ENCODE results near the gene LENG9.

The LENG9 gene

GRCh38 chr19:54430306-54431254 lies 33.0 kb downstream of the LENG9 start:
- FAIRE-seq (no peak), DNase-seq (ENCODE audit: insufficient read length, low spot score) (no peak)
- TF ChIP-seq PAX5 (IDR thresholded peaks at IDR 0.05; ENCODE audit: insufficient read depth, low read length, severe bottlenecking) (no peak), POU2F2 (IDR thresholded peaks at IDR 0.05; ENCODE audit: low read depth, low read length) (no peak), SPI1 (IDR thresholded peaks at IDR 0.05; ENCODE audit: low read depth, low read length) (no peak)

GRCh38 chr19:54429545-54430227 lies 33.9 kb downstream of the LENG9 start:
- FAIRE-seq (no peak), DNase-seq (ENCODE audit: insufficient read length, low spot score) (no peak)
- TF ChIP-seq POU2F2 (IDR thresholded peaks at IDR 0.05; ENCODE audit: low read depth, low read length) (no peak), POLR2AphosphoS5 (IDR thresholded peaks at IDR 0.05; ENCODE audit: low read depth, low read length) (no peak), PAX5 (IDR thresholded peaks at IDR 0.05; ENCODE audit: insufficient read depth, low read length, severe bottlenecking) (no peak), POLR2A (IDR thresholded peaks at IDR 0.05; ENCODE audit: low read depth, low read length) (no peak), TAF1 (IDR thresholded peaks at IDR 0.05; ENCODE audit: low read depth, low read length) (no peak), SPI1 (IDR thresholded peaks at IDR 0.05; ENCODE audit: low read depth, low read length) (no peak)

GRCh38 chr19:54429176-54429495 lies 34.4 kb downstream of the LENG9 start:
- no peak for FAIRE-seq
- no peak for DNase-seq (ENCODE audit: insufficient read length, low spot score)
- TF ChIP-seq SPI1 (IDR thresholded peaks at IDR 0.05; ENCODE audit: low read depth, low read length) (no peak), TAF1 (IDR thresholded peaks at IDR 0.05; ENCODE audit: low read depth, low read length) (no peak), POLR2A (IDR thresholded peaks at IDR 0.05; ENCODE audit: low read depth, low read length) (no peak), PAX5 (IDR thresholded peaks at IDR 0.05; ENCODE audit: insufficient read depth, low read length, severe bottlenecking) (no peak), POU2F2 (IDR thresholded peaks at IDR 0.05; ENCODE audit: low read depth, low read length) (no peak)

GRCh38 chr19:54428323-54429175 lies 35.0 kb downstream of the LENG9 start:
- no peak for TF ChIP-seq POLR2A (IDR thresholded peaks at IDR 0.05; ENCODE audit: low read depth, low read length)
- TF ChIP-seq SPI1 (IDR thresholded peaks at IDR 0.05; ENCODE audit: low read depth, low read length): no peak
- no peak for TF ChIP-seq TAF1 (IDR thresholded peaks at IDR 0.05; ENCODE audit: low read depth, low read length)
- TF ChIP-seq POLR2AphosphoS5 (IDR thresholded peaks at IDR 0.05; ENCODE audit: low read depth, low read length): no peak
- no peak for TF ChIP-seq PAX5 (IDR thresholded peaks at IDR 0.05; ENCODE audit: insufficient read depth, low read length, severe bottlenecking)
- no peak for TF ChIP-seq POU2F2 (IDR thresholded peaks at IDR 0.05; ENCODE audit: low read depth, low read length)
- FAIRE-seq: no peak
- DNase-seq (ENCODE audit: insufficient read length, low spot score): no peak

DNA sequence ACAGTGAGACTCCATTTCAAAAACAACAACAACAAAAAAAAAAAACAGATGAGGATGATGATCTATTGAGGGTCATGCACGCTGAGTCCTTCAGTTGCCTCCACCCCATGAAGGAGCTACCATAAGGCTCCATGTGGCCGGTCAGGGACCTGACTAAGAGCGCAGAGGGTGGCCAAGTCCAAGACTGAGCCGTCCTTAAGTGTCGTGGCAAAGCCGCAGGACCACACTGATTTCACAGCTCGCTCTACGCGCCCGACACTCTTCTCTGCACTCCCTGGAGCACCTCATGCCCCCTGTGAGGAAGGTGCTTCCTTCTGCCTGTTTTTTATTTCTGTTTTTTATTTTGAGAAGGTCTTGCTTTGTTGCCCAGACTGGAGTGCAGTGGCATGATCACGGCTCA lies 36.0 kb downstream of the LENG9 start:
- FAIRE-seq (no peak), DNase-seq (ENCODE audit: insufficient read length, low spot score) (no peak)
- TF ChIP-seq POLR2A (IDR thresholded peaks at IDR 0.05; ENCODE audit: low read depth, low read length) (no peak), PAX5 (IDR thresholded peaks at IDR 0.05; ENCODE audit: insufficient read depth, low read length, severe bottlenecking) (no peak), POLR2AphosphoS5 (IDR thresholded peaks at IDR 0.05; ENCODE audit: low read depth, low read length) (no peak), SPI1 (IDR thresholded peaks at IDR 0.05; ENCODE audit: low read depth, low read length) (no peak), TAF1 (IDR thresholded peaks at IDR 0.05; ENCODE audit: low read depth, low read length) (no peak), POU2F2 (IDR thresholded peaks at IDR 0.05; ENCODE audit: low read depth, low read length) (no peak)

GRCh38 chr19:54426291-54426931 lies 37.2 kb downstream of the LENG9 start:
- TF ChIP-seq POLR2A (IDR thresholded peaks at IDR 0.05; ENCODE audit: low read depth, low read length): no peak
- TF ChIP-seq SPI1 (IDR thresholded peaks at IDR 0.05; ENCODE audit: low read depth, low read length): no peak
- TF ChIP-seq PAX5 (IDR thresholded peaks at IDR 0.05; ENCODE audit: insufficient read depth, low read length, severe bottlenecking): no peak
- TF ChIP-seq POU2F2 (IDR thresholded peaks at IDR 0.05; ENCODE audit: low read depth, low read length): no peak
- TF ChIP-seq TAF1 (IDR thresholded peaks at IDR 0.05; ENCODE audit: low read depth, low read length): no peak
- TF ChIP-seq POLR2AphosphoS5 (IDR thresholded peaks at IDR 0.05; ENCODE audit: low read depth, low read length): no peak
- FAIRE-seq (no peak), DNase-seq (ENCODE audit: insufficient read length, low spot score) (no peak)

DNA sequence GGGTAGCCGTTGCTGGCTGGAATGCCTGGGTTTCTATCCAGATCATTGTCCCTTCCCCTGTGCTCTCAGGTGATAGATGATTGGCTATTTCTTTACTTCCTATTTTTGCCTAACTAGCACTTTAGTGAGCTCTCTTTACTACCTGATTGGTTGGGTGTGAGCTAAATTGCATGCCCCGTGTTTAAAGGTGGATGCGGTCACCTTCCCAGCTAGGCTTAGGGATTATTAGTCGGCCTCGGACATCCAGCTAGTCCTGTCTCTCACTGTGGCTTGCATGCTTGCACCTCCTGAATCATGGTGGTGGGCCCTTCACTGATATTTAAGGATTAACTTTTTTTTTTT lies 38.2 kb downstream of the LENG9 start:
- no peak for FAIRE-seq
- TF ChIP-seq POLR2A (IDR thresholded peaks at IDR 0.05; ENCODE audit: low read depth, low read length) (no peak), POLR2AphosphoS5 (IDR thresholded peaks at IDR 0.05; ENCODE audit: low read depth, low read length) (no peak), TAF1 (IDR thresholded peaks at IDR 0.05; ENCODE audit: low read depth, low read length) (no peak), SPI1 (IDR thresholded peaks at IDR 0.05; ENCODE audit: low read depth, low read length) (no peak), PAX5 (IDR thresholded peaks at IDR 0.05; ENCODE audit: insufficient read depth, low read length, severe bottlenecking) (no peak), POU2F2 (IDR thresholded peaks at IDR 0.05; ENCODE audit: low read depth, low read length) (no peak)

GRCh38 chr19:54424660-54425381 lies 38.8 kb downstream of the LENG9 start:
- DNase-seq (ENCODE audit: insufficient read length, low spot score) (no peak), FAIRE-seq (no peak)
- TF ChIP-seq SPI1 (IDR thresholded peaks at IDR 0.05; ENCODE audit: low read depth, low read length) (no peak), PAX5 (IDR thresholded peaks at IDR 0.05; ENCODE audit: insufficient read depth, low read length, severe bottlenecking) (no peak), POU2F2 (IDR thresholded peaks at IDR 0.05; ENCODE audit: low read depth, low read length) (no peak), POLR2A (IDR thresholded peaks at IDR 0.05; ENCODE audit: low read depth, low read length) (no peak), TAF1 (IDR thresholded peaks at IDR 0.05; ENCODE audit: low read depth, low read length) (no peak), POLR2AphosphoS5 (IDR thresholded peaks at IDR 0.05; ENCODE audit: low read depth, low read length) (no peak)

More for the DNA sequence above, 38.2 kb downstream of the LENG9 start:
- no peak for DNase-seq (ENCODE audit: insufficient read length, low spot score)
